ENCODE measurements around the gene PSKH1.
"Not testable (repeated sequence)": the region's sequence is repeated elsewhere in the genome, so short reads cannot be mapped to it uniquely, and the experiment has no call there.

The PSKH1 gene

GRCh38 chr16:67937713-67938112, 44.7 kb downstream of the PSKH1 start:
- H3K27ac ChIP-seq (ENCODE audit: low read depth, low read length); H3K9me3 ChIP-seq (ENCODE audit: low read length): not testable (repeated sequence)
- peaks cover 25% of the 10 kb centered on the region for H3K4me1 ChIP-seq (ENCODE audit: insufficient read depth, low read length)

GRCh38 chr16:67939507-67940445, 46.7 kb downstream of the PSKH1 start:
- Histone ChIP-seq H3K4me1 (ENCODE audit: insufficient read depth, low read length) (peaks cover 39% of the 10 kb centered on the region), H3K9me3 (ENCODE audit: low read length) (no peaks in the 10 kb centered on the region), H3K36me3 (ENCODE audit: insufficient read depth, low read length) (peaks cover 30% of the 10 kb centered on the region), H3K27ac (ENCODE audit: low read depth, low read length) (no peak overlapping the region), H3K27me3 (ENCODE audit: control insufficient read depth in 1 of 2, insufficient read depth in 2 of 2, low read length in 2 of 2) (no peaks in the 10 kb centered on the region), H3K9ac (ENCODE audit: low read length) (no peak overlapping the region), H3K4me3 (ENCODE audit: low read depth in 1 of 2, low read length in 2 of 2) (no peak overlapping the region)

More at GRCh38 chr16:67937713-67938112, 44.7 kb downstream of the PSKH1 start:
- H3K9ac ChIP-seq (ENCODE audit: low read length); H3K4me3 ChIP-seq (ENCODE audit: low read depth in 1 of 2, low read length in 2 of 2); H3K27me3 ChIP-seq (ENCODE audit: control insufficient read depth in 1 of 2, insufficient read depth in 2 of 2, low read length in 2 of 2): not testable (repeated sequence)
- H3K36me3 ChIP-seq (ENCODE audit: insufficient read depth, low read length) = peaks cover 17% of the 10 kb centered on the region

- Histone ChIP-seq H3K27ac (ENCODE audit: low read depth, low read length) (no peak overlapping the region), H3K36me3 (ENCODE audit: insufficient read depth, low read length) (peaks cover 38% of the 10 kb centered on the region)
These were observed 47.5 kb downstream of the PSKH1 start for GRCh38 chr16:67940446-67941089.

GRCh38 chr16:67941469-67942199, 48.6 kb downstream of the PSKH1 start:
- peaks cover 48% of the 10 kb centered on the region for H3K36me3 ChIP-seq (ENCODE audit: insufficient read depth, low read length)
- H3K27me3 ChIP-seq (ENCODE audit: control insufficient read depth in 1 of 2, insufficient read depth in 2 of 2, low read length in 2 of 2) = no peaks in the 10 kb centered on the region
- peak overlapping the region; percentile 7 for H3K27ac ChIP-seq (ENCODE audit: low read depth, low read length)
- H3K4me1 ChIP-seq (ENCODE audit: insufficient read depth, low read length) = peaks cover 40% of the 10 kb centered on the region
- H3K4me3 ChIP-seq (ENCODE audit: low read depth in 1 of 2, low read length in 2 of 2) = no peak overlapping the region
- H3K9me3 ChIP-seq (ENCODE audit: low read length) = no peaks in the 10 kb centered on the region
- no peak overlapping the region for H3K9ac ChIP-seq (ENCODE audit: low read length)

More at GRCh38 chr16:67940446-67941089, 47.5 kb downstream of the PSKH1 start:
- no peak overlapping the region for H3K9ac ChIP-seq (ENCODE audit: low read length)
- no peaks in the 10 kb centered on the region for H3K9me3 ChIP-seq (ENCODE audit: low read length)
- peaks cover 40% of the 10 kb centered on the region for H3K4me1 ChIP-seq (ENCODE audit: insufficient read depth, low read length)
- no peaks in the 10 kb centered on the region for H3K27me3 ChIP-seq (ENCODE audit: control insufficient read depth in 1 of 2, insufficient read depth in 2 of 2, low read length in 2 of 2)
- no peak overlapping the region for H3K4me3 ChIP-seq (ENCODE audit: low read depth in 1 of 2, low read length in 2 of 2)

GRCh38 chr16:67942200-67942509, 49.1 kb downstream of the PSKH1 start:
- no peaks in the 10 kb centered on the region for H3K27me3 ChIP-seq (ENCODE audit: control insufficient read depth in 1 of 2, insufficient read depth in 2 of 2, low read length in 2 of 2)
- H3K9ac ChIP-seq (ENCODE audit: low read length) = no peak overlapping the region
- H3K36me3 ChIP-seq (ENCODE audit: insufficient read depth, low read length) = peaks cover 53% of the 10 kb centered on the region
- H3K27ac ChIP-seq (ENCODE audit: low read depth, low read length) = peak overlapping the region; percentile 7
- H3K4me3 ChIP-seq (ENCODE audit: low read depth in 1 of 2, low read length in 2 of 2) = no peak overlapping the region
- H3K9me3 ChIP-seq (ENCODE audit: low read length) = no peaks in the 10 kb centered on the region
- peaks cover 36% of the 10 kb centered on the region for H3K4me1 ChIP-seq (ENCODE audit: insufficient read depth, low read length)

- H3K4me3 ChIP-seq (ENCODE audit: low read depth in 1 of 2, low read length in 2 of 2) = no peak overlapping the region
- peaks cover 31% of the 10 kb centered on the region for H3K4me1 ChIP-seq (ENCODE audit: insufficient read depth, low read length)
- H3K36me3 ChIP-seq (ENCODE audit: insufficient read depth, low read length) = peaks cover 58% of the 10 kb centered on the region
- H3K27me3 ChIP-seq (ENCODE audit: control insufficient read depth in 1 of 2, insufficient read depth in 2 of 2, low read length in 2 of 2) = no peaks in the 10 kb centered on the region
- no peaks in the 10 kb centered on the region for H3K9me3 ChIP-seq (ENCODE audit: low read length)
- H3K27ac ChIP-seq (ENCODE audit: low read depth, low read length) = peak overlapping the region; percentile 79
- H3K9ac ChIP-seq (ENCODE audit: low read length) = no peak overlapping the region
These were observed 49.6 kb downstream of the PSKH1 start for GRCh38 chr16:67942510-67943255.

GRCh38 chr16:67943256-67943618, 50.2 kb downstream of the PSKH1 start:
- H3K27ac ChIP-seq (ENCODE audit: low read depth, low read length) = peak overlapping the region; percentile 79
- H3K9ac ChIP-seq (ENCODE audit: low read length) = peak overlapping the region; percentile 53
- H3K4me1 ChIP-seq (ENCODE audit: insufficient read depth, low read length) = peaks cover 31% of the 10 kb centered on the region
- H3K4me3 ChIP-seq (ENCODE audit: low read depth in 1 of 2, low read length in 2 of 2) = peak overlapping the region in 1 of 2 donors; percentile 4
- peaks cover 64% of the 10 kb centered on the region for H3K36me3 ChIP-seq (ENCODE audit: insufficient read depth, low read length)
- no peaks in the 10 kb centered on the region for H3K27me3 ChIP-seq (ENCODE audit: control insufficient read depth in 1 of 2, insufficient read depth in 2 of 2, low read length in 2 of 2)
- no peaks in the 10 kb centered on the region for H3K9me3 ChIP-seq (ENCODE audit: low read length)

GRCh38 chr16:67943619-67944504, 50.8 kb downstream of the PSKH1 start, which contains the start of gene LCAT:
Gene LCAT, minus strand, starts transcription at chr16:67944120. Its CDS starts 19 bp downstream, at chr16:67944101.
- peaks cover 31% of the 10 kb centered on the region for H3K4me1 ChIP-seq (ENCODE audit: insufficient read depth, low read length)
- H3K36me3 ChIP-seq (ENCODE audit: insufficient read depth, low read length) = peaks cover 69% of the 10 kb centered on the region
- H3K9me3 ChIP-seq (ENCODE audit: low read length) = no peaks in the 10 kb centered on the region
- no peaks in the 10 kb centered on the region for H3K27me3 ChIP-seq (ENCODE audit: control insufficient read depth in 1 of 2, insufficient read depth in 2 of 2, low read length in 2 of 2)
- H3K9ac ChIP-seq (ENCODE audit: low read length) = peak within 1 kb of the TSS; percentile 53
- peak within 1 kb of the TSS; percentile 79 for H3K27ac ChIP-seq (ENCODE audit: low read depth, low read length)
- peak within 1 kb of the TSS in 1 of 2 donors; percentile 4 for H3K4me3 ChIP-seq (ENCODE audit: low read depth in 1 of 2, low read length in 2 of 2)

GRCh38 chr16:67944690-67945391, 51.8 kb downstream of the PSKH1 start:
- Histone ChIP-seq H3K36me3 (ENCODE audit: insufficient read depth, low read length) (peaks cover 68% of the 10 kb centered on the region), H3K9me3 (ENCODE audit: low read length) (no peaks in the 10 kb centered on the region), H3K27me3 (ENCODE audit: control insufficient read depth in 1 of 2, insufficient read depth in 2 of 2, low read length in 2 of 2) (no peaks in the 10 kb centered on the region), H3K9ac (ENCODE audit: low read length) (peak overlapping the region; percentile 53), H3K27ac (ENCODE audit: low read depth, low read length) (peak overlapping the region; percentile 79), H3K4me1 (ENCODE audit: insufficient read depth, low read length) (peaks cover 31% of the 10 kb centered on the region), H3K4me3 (ENCODE audit: low read depth in 1 of 2, low read length in 2 of 2) (no peak overlapping the region)

Data from muscle layer of colon (tissue), 2 donors.